ENCODE results near the gene B3GALT5. TPM values are rescaled to one million over a fixed set of nuclear protein-coding genes. Genes with fewer than 3 reads are reported as not detected.
A peak's percentile ranks its signal among the peaks of the same experiment; 100 is the strongest.

Gene B3GALT5
- total RNA-seq, 3 donors from 2014 or later, result 2.3 to 2.9 TPM; not detected in 1

GRCh38 chr21:39651206-39651605 lies 38.5 kb downstream of the B3GALT5 start:
- Histone ChIP-seq H3K4me1 (no peaks in the 10 kb centered on the region), H3K9me3 (peaks cover 0 to 7% of the 10 kb centered on the region in 2 donors), H3K27ac (peak overlapping the region; percentile 2 to 56), H3K27me3 (no peaks in the 10 kb centered on the region), H3K4me3 (no peak overlapping the region), H3K36me3 (no peaks in the 10 kb centered on the region)
- TF ChIP-seq CTCF (IDR thresholded peaks at IDR 0.05) (no peak), POLR2AphosphoS5 (IDR thresholded peaks at IDR 0.05) (no peak), POLR2A (IDR thresholded peaks at IDR 0.05) (no peak)
- DNase-seq (ENCODE audit: low spot score in 2 of 2), result no peak
- intact Hi-C loops (cut with DNase I; ENCODE audit: low total_unique reads), result no loop called here

GRCh38 chr21:39654951-39655350 lies 42.2 kb downstream of the B3GALT5 start:
- intact Hi-C loops (cut with DNase I; ENCODE audit: low total_unique reads), result no loop called here
- no peak for TF ChIP-seq POLR2A (IDR thresholded peaks at IDR 0.05)
- no peak for TF ChIP-seq CTCF (IDR thresholded peaks at IDR 0.05)
- no peak for TF ChIP-seq POLR2AphosphoS5 (IDR thresholded peaks at IDR 0.05)
- DNase-seq (ENCODE audit: low spot score in 2 of 2), result no peak
- H3K27ac ChIP-seq, result no peak overlapping the region
- H3K4me3 ChIP-seq, result no peak overlapping the region
- no peaks in the 10 kb centered on the region for H3K36me3 ChIP-seq
- no peaks in the 10 kb centered on the region for H3K27me3 ChIP-seq
- no peaks in the 10 kb centered on the region for H3K4me1 ChIP-seq
- H3K9me3 ChIP-seq, result peaks cover 0 to 7% of the 10 kb centered on the region in 2 donors

- Histone ChIP-seq H3K4me1 (no peaks in the 10 kb centered on the region), H3K27ac (no peak overlapping the region), H3K27me3 (no peaks in the 10 kb centered on the region), H3K36me3 (no peaks in the 10 kb centered on the region), H3K4me3 (no peak overlapping the region), H3K9me3 (peaks cover 0 to 7% of the 10 kb centered on the region in 2 donors)
- TF ChIP-seq POLR2A (IDR thresholded peaks at IDR 0.05) (no peak), CTCF (IDR thresholded peaks at IDR 0.05) (no peak), POLR2AphosphoS5 (IDR thresholded peaks at IDR 0.05) (no peak)
- DNase-seq (ENCODE audit: low spot score in 2 of 2), result no peak
- intact Hi-C loops (cut with DNase I; ENCODE audit: low total_unique reads), result no loop called here
Observed at GRCh38 chr21:39655589-39655988, 42.8 kb downstream of the B3GALT5 start.

- H3K27ac ChIP-seq, result no peak overlapping the region
- intact Hi-C loops (cut with DNase I; ENCODE audit: low total_unique reads), result no loop called here
- peaks cover 0 to 7% of the 10 kb centered on the region in 2 donors for H3K9me3 ChIP-seq
- no peak for TF ChIP-seq CTCF (IDR thresholded peaks at IDR 0.05)
- TF ChIP-seq POLR2AphosphoS5 (IDR thresholded peaks at IDR 0.05), result no peak
- no peak for TF ChIP-seq POLR2A (IDR thresholded peaks at IDR 0.05)
- no peak overlapping the region for H3K4me3 ChIP-seq
- H3K27me3 ChIP-seq, result no peaks in the 10 kb centered on the region
- DNase-seq (ENCODE audit: low spot score in 2 of 2), result no peak
- H3K36me3 ChIP-seq, result no peaks in the 10 kb centered on the region
- H3K4me1 ChIP-seq, result no peaks in the 10 kb centered on the region
Observed at GRCh38 chr21:39656209-39656608, 43.5 kb downstream of the B3GALT5 start.

GRCh38 chr21:39657091-39657689 lies 44.5 kb downstream of the B3GALT5 start:
- H3K4me1 ChIP-seq, result no peaks in the 10 kb centered on the region
- H3K4me3 ChIP-seq, result no peak overlapping the region
- no peak overlapping the region for H3K27ac ChIP-seq
- no peaks in the 10 kb centered on the region for H3K36me3 ChIP-seq
- peaks cover 0 to 7% of the 10 kb centered on the region in 2 donors for H3K9me3 ChIP-seq
- no peaks in the 10 kb centered on the region for H3K27me3 ChIP-seq
- no peak for DNase-seq (ENCODE audit: low spot score in 2 of 2)
- TF ChIP-seq POLR2A (IDR thresholded peaks at IDR 0.05) (no peak), CTCF (IDR thresholded peaks at IDR 0.05) (no peak), POLR2AphosphoS5 (IDR thresholded peaks at IDR 0.05) (no peak)
- intact Hi-C loops (cut with DNase I; ENCODE audit: low total_unique reads), result no loop called here

Measured in breast epithelium (tissue), 4 donors.